GM18498 (cell line): ENCODE measurements around the gene ISG20.

Experiments
- ATAC-seq: cut with Tn5 transposase; IDR thresholded peaks from one replicate; pipeline ENCODE4 v1.9.1; 2021; ENCODE audit warnings: mild to moderate bottlenecking, moderate library complexity; ENCODE audit not compliant: unreplicated experiment

ISG20 gene

DNA sequence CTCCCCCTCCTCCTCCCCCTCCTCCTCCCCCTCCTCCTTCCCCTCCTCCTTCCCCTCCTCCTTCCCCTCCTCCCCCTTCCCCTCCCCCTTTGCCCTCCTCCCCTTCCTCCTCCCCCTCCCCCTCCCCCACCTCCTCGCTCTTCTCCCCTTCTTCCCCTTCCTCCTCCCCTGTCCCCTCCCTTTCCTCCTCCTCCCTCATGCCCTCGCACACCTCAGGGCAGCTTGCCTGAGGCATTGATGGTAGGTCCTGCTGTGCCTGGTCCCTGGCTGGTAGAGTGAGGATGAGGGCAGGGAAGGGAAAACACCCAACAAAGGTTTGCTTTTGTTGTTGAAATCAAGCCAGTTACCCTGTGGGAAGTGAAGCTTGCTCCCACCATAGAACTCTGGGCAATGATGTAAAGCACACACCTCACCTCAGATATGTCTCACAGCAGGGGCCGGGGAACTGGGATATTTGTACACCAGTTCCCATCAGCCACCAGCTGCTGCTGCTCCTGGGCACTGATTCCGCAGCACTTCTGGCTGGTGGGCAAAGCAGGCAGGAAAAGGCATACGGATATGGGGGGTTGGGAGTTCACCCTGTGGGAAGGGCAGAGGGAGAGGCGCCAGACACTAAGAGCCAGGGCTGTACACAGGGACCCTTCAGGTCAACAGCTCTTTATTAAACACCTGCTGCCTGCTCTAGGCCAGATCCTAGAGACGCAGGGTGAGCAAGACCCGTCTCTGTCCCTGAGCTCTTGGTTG is 13.8 kb downstream of the ISG20 start:
- ATAC-seq = no peak

DNA sequence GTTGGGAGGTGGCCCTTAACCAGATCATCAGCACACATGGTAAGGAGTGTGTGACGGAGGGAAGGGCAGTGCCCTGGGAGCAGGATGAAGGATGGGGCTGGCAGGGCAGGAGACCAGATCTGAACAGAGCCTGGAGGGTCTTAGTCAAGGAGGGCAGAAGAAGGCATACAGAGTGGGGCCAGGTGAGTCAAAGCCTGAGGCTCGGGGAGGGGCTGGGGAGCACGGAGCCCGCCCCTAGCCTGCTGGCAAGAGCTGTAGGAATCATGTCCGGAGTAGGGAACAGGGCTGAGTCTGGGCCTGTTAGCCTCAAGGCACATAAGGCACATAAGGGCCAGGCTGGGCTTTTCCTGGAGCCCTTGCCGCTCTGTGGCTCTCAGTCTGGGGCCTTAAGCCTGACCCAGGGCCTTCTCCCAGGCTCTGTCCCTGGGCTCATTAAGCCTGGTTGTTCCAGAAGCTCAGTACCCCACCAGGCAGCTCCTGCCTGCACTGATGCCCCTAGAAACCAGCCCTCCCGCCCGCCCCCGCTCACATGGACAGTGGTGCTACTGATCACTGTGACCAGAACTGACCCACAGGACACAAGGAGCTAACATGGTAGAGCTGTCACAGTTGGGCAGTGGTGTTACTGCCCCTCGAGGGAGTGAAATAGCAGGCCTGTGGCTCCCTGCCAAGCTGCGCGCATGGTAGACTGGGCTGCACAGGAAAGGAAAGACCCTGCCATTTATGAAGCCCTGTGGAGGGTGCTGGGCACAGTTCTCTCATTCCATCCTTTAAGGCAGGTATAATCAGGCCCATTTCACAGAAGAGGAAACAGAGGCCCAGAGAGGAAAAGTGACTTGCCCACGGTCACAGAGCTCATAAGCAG is 14.6 kb downstream of the ISG20 start:
- ATAC-seq = no peak

DNA sequence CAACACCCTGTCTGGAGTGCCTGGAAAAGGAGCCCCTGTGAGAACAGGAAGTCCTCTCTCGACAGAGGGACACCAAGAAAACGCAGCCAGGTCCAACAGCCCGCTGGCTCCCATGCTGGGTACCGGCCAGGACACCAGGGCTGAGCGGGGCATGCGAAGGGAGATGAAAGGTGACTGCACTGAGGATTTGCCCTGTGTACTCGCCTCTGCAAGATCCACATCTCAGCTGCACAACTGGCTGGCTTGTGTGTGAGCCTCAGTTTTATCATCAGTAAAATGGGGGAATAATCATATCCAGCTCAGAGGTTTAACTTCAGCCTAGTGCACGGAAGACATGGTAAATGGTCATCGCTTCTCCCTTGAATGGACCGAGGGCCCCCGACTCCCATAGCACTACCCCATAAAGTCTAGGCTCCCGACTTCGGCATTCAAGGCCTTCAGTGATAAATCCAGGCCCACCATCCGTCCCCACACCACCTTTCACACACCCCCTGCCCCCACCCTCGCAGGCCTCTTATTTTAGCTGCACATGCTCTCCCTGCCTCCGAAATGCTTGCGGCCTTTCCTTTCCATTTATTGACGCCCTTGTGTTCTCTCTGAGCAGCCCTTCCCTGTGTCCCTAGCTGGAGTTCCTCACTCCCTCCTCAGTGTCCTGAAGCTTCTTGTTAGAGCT is 15.8 kb downstream of the ISG20 start:
- no peak for ATAC-seq

DNA sequence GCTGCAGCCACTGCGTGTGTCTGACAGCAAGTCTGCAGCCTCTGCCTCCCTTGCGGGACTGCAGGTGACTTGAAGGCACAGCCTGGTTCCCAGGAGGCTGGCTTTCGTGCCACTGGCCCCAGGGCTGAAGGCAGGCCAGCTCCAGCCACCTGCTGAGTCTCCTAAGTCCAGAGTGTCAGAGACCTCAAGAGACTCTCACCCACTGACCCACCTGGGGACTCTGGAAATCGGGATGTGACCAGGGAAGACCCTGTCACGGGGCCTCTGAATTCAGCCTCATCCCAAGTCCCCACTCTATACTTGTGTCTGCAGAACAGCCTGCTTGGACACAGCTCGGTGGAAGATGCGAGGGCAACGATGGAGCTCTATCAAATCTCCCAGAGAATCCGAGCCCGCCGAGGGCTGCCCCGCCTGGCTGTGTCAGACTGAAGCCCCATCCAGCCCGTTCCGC is 16.3 kb downstream of the ISG20 start:
- no peak for ATAC-seq

DNA sequence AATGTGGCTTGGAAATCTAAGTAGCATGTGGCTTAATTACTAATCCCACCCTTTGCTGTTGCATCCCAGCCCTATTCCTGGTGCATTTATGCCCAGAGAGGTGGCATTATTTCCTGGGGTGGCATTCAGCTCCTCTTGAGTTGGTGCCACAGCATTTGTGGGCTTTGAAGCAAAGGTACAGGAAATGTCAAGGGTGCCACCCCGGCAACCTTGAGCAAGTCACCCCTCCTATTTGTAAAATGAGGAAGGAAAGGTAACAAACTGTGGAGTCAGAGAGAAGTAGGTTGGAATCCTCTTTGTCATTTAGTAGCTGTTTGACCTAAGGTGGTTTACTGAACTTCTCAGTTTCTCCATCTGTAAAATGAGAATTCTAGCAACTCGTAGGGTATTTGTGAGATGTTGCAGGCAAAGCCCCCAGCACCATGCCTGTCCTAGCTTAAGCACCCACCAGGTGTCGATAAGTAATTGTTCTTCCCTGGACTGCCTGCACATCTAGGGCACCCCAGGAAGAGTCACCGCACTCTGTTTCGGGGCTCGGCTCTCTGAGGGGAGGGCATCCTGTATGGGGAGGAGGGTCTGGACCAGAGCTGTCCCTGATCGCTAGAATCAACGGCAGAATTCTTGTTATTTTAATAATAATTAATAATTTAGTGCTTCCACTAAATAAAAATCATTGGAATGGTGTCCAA is 17.1 kb downstream of the ISG20 start:
- ATAC-seq = no peak

DNA sequence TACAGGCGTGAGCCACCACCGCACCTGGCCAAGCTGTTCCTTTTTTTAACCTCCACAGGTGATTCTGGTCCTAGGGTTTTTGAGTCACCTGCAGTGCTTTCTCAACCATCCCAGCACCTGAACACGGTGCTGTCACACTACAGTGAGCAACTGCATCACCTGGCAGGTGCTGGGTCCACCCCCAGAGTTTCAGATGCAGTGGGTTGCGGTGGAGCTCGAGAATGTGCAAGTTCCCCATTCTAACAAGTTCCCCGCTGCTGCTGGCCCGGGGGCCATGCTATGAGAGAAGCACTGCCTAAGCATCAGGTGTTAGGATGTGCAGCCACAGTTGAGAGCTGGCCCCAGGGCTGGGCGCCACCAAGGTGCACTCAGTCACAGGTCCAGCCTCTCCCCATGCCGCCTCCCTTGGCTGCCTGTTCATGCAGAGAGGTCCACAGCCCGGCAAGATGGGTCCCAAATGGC is 18.0 kb downstream of the ISG20 start:
- peak; percentile 93 for ATAC-seq

DNA sequence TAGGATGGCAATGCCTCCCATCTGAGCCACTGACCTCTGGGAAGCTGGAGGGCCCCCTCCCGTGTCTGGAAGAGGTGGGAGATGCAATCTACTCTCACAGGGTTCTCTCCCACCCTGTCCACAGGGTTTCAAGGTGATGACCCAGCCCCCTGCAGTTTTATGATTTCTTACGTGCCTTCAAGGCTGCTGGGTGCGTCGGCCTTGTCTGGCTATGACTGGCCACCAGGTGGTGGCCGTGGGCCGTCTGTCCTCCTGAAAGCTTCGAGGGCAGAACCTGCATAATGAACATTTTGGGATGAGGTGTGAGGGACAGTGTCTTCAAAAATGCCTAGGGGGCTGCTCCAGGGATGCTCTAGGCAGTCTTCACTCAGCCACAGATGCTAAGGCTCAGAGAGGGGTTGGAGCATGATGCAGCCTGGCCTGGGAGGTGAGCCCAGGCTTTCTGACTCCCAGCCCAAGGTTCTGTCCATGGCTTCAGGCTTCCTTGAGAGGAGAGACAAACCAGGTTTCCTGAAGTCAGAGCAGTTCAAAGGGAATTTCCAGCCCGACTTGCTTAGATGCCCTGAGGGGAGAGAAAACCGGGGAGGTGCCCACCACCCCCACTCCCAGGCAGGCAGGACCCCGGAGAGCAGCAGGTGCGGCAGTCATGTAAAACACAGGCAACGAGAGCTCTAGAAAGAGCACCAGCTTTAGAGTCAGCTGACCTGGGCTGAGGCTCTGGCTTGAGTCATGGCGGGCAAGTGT is 18.7 kb downstream of the ISG20 start:
- no peak for ATAC-seq

DNA sequence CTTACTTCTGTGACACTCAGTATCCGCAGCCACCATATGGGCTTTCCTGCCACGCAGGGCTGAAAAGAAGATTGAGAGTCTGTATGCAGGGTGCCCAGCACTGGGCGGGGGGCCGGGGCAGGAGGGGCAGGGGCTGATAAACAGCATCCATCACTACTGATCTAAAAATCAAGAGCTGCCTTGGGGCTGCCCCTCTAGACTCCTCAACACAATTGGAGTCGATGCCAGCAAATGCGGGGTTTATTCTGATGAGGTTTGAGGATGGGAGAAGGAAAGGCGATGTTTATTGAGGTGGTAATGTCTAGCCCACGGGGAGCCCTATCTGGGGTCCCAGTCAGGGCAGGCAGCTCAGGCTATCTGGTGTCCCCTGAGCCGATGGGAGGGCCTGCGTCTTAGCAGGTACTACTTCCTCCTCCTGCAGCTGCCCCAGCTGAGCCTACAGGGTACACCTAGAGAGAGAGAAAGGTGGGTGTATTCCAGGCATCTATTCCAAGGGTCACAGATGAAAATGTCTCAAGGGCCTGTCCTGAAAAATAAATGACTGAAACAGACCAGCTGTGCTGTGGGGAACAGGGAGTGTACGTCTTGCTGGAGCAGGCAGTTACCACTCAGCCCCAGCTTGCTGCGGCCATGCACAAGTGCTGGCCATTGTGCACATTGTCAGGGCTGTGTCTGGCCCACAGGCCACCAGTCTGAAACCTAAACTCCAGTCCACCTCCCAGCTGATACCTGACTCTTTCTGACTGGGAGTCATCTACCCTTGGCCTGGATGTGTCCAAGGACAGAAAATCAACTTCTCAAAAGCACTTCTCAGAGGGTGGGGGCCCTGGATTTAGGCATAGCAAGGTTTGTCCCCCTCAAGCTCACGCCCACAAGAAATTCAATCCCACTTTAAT is 19.5 kb downstream of the ISG20 start:
- ATAC-seq = no peak

DNA sequence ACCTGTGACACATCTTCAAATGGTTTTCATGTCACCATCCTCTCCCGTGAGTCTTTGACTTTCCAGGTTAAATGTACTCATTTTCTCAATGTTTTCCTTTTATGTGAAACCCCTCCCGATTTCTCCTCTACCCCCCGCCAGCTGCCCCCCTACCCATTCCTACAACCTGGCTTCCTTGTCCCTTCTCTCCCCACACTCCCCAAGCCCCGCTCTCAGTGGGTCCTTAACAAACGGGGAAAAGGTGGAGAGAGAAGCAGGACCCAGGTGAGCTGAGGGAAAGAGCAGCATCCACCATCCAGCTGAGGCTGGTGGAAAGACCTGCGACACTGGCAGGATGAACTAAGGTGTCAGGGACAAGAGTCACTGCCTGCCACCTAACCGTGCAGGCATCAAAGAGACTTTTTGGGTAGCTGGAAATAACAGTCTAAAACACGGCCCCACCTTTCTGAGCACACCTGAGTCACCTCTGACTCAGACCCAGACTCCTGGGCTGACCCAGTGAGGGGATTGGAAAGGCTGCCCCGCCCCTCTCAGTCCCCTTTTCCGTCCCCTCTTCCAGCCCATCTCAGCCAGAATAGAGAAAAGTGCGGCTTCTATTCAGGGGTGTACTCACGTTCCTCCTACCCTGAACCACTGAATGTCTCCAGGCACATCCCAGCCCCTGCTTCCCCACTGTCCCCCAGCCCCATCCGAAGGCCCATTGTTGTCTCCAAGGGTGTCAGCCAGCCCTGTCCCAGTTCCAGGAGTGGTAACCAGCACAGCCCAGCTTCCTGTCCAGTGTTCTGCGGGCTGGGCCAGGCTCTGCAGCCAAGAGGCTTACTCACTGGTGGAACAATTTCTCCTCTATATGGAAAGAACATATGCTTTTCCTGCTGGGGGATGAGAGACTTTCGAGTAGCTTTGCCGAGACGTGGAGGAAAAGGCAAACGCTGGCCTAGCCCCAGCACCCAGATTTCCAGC is 20.4 kb downstream of the ISG20 start:
- ATAC-seq = no peak

DNA sequence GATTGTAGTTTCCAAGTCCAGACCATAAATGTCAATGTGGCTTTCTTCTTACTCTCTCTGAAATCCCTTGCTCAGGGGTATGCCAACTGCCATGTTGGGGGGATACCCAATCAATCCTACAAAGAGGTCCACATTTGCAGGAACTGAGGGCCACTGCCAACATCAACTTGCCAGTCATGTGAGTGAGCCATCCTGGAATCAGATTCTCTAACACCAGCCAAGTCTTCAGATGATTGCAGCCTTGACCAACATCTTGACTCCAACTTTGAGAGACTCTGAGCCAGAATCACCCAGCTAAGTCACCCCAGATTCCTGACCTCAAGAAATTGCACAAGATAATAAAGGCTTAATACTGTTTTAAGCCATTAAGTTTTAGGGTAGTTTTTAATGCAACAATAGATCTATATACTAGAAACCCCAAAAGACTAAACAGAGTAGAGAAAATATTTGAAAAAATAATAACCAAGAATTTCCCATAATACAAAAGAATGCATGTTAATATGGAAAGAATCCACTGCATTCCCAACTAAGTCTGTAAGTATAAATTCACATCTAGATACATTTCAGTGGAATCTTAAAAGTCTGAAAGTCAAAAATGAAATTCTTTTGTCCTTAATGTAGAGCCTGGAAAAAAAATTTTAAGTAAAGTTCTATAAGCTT is 22.4 kb downstream of the ISG20 start:
- no peak for ATAC-seq

DNA sequence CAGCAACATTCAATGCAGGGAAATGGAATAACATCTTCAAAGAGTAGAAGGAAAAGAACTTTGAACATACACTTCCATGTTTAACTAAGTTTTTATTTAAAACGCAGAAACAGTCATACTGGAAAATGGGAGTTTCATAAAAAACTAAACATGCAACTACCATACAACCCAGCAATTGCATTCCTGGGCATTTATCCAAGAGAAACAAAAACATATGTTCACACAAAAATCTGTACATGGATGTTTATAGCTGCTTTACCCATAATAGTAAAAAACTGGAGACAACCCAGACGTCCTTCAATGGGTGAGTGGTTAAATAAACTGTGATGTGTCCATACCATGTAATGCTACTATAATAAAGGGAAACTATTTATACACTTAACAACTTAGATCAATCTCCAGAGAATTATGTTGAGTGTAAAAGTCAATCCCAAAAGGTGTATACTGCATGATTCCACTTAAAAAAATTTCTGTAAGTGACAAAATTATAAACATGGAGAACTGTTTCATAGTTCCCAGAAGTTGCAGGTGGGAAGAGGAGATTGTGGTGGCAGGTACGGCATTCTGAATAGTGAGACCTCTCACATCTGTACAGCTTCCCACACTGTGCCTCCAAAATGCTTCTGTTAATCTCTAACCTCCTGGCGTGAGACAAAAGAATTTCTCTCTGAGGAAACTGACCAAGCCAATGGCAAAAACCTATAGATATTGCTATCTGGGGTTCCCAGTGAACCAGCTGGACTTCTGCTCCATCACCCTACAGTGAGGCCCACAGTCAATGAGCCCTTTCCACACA is 23.1 kb downstream of the ISG20 start:
- ATAC-seq = no peak

DNA sequence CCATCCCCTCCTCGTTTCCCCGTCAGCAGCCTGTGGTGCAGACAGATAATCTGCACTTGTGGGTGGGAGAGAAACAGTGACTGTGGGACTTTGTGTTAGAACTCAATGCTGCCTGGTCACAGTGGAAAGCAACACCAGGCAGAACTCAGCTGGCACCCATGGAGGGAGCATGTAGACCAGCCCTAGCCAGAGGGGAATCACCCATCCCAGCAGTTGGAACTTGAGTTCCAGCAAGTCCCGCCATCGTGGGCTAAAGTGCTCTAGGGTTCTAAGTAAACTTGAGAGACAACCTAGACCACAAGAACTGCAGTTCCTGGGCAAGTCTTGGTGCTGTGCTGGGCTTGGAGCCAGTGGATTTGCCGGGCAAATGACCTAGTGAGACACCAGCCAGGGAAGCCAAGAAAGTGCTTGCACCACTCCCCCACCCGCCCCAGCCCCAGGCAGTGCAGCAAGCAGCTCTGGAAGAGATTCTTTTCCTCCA is 24.4 kb downstream of the ISG20 start:
- ATAC-seq = no peak

DNA sequence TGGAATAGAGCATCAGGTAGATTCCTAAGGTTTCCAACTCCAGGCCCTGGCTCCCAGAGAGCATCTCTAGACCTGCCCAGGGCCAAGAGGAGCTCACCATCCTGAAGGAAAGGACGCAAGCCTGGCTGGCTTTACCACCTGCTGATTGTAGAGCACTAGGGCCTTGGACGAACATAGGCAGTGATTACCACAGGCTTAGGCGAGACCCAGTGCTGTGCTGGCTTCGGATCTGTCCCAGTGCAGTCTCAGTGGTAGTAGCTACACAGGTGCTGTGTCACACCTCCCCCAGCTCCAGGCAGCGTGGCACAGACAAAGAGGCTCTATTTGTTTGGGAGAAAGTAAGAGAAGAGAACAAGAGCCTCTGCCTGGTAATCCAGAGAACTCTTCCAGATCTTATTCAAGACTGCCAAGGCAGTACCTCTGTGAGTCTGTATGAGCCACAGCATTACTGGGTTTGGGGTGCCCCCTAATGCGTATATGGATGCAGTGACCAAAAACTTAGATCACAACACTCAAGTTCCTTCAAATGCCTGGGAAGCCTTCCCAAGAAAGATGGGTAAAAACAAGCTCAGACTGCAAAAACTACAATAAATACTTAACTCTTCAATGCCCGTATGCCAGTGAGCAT is 25.4 kb downstream of the ISG20 start:
- ATAC-seq = no peak

DNA sequence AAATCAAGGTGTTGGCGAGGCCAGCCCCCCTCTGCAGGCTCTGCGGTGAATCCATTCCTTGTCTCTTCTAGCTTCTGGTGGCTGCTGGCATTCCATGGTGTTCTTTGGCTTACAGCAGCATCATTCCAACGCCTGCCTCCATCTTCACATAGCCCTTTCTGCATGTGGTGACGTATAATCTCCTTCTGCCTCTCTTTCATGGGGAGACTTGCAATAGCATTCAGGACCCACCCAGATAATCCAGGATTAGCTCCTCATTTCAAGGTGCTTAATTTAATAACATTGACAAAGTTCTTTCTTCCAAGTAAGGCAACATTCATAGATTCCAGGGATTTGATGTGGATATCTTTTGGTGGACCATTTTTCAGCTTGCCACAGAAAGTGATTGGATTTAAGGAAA is 35.8 kb downstream of the ISG20 start:
- no peak for ATAC-seq

DNA sequence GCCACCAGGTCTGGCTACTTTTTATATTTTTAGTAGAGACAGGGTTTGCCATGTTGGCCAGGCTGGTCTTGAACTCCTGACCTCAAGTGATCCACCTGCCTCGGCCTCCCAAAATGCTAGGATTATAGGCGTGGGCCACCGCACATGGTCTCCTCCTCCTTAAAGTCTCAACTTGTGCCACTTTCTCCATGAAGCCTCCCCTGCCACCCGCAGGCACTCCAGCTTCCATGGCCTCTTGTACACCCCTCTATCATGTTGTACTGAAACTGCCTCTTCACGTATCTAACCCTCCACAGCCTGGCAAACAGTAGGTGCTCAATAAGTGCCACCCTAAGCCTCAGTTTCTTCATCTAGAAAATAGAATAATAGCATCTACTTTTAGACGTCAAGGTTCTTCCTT is 39.9 kb downstream of the ISG20 start:
- no peak for ATAC-seq
